T follicular helper cell (primary cell): Measurements from ENCODE around the gene MCUR1.
"Not testable (repeated sequence)": the region's sequence is repeated elsewhere in the genome, so short reads cannot be mapped to it uniquely, and the experiment has no call there.

Experiments
- DNase-seq: peaks from one replicate; pipeline ENCODE4 v3.0.0-alpha.2; 2020; ENCODE audit warnings: low read depth

Gene MCUR1

GRCh38 chr6:13776602-13777001 is 37.8 kb downstream of the MCUR1 start:
- no peak for DNase-seq

DNA sequence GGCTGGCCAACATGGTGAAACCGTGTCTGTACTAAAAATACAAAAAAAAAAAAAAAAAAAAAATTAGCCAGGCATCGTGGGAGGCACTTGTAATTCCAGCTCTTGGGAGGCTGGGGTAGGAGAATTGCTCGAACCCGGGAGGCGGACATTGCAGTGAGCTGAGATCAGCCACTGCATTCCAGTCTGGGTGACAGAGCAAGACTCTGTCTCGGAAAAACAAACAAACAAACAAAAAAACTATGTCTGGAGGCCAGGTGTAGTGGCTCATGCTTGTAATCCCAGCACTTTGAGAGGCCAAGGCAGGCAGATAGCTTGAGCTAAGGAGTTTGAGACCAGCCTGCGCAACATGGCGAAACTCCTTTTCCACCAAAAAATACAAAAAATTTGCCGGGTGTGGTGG is 38.9 kb downstream of the MCUR1 start:
- DNase-seq: not testable (repeated sequence)

DNA sequence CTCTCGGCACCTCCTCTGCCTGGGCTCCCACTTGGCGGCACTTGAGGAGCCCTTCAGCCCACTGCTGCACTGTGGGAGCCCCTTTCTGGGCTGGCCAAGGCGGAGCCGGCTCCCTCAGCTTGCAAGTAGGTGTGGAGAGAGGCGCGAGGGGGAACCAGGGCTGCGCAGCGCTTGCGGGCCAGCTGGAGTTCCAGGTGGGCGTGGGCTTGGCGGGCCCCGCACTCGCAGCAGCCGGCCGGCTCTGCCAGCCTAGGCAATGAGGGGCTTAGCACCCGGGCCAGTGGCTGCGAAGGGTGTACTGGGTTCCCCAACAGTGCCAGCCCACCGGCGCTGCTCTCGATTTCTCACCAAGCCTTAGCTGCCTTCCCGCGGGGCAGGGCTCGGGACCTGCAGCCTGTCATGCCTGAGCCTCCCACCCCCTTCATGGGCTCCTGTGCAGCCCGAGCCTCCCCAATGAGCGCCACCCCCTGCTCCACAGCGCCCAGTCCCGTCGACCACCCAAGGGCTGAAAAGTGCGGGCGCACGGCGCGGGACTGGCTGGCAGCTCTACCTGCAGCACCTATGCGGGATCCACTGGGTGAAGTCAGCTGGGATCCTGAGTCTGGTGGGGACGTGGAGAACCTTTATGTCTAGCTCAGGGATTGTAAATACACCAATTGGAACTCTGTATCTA is 41.9 kb downstream of the MCUR1 start:
- DNase-seq: not testable (repeated sequence)

DNA sequence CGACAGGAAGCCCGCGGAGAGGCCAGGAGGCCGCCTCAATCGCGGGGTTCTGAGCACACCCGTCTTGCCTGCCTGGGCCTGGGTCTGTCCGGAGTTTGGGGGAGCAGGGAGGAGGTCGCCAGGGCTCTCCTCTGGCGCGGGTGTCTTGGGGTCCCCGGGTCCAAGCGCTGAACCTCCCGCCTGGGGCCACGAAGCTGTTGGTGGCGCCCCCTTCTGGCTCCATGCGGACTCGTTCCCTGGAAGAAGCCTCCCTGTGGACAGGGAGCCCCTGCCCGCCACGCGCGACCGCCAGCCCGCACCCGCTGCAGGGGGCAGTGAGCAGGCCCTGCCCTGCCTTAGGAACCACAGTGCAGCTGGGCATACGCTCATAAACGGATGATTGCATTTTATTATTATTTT is 44.7 kb downstream of the MCUR1 start:
- no peak for DNase-seq

DNA sequence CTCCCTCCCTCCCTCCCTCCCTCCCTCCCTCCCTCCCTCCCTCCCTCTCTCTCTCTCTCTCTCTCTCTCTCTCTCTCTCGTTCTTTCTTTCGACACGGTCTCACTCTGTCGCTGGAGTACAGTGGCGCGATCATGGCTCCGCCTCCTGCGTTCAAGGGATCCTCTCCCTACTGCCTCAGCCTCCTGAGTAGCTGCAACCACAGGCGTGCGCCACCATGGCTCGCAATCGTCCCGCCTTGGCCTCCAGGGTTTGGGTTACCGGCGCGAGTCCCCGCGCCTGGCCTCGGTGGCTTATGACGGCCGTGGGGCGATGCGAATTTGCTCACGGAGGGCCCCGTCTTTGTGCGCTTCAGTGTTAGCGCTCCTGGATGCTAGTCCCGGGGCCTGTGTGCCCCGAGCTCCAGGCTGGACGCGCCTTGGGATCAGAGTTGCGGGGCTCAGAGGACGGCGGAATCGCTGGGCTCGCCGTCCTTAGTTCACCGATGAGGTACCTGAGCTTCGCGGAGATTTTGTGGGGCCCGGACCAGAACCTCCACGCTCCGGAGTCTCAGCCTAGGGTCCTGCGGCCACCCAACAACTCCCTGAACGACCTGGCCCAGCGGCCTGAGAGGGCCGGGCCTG is 45.2 kb downstream of the MCUR1 start:
- no peak for DNase-seq

- DNase-seq: no peak
Measured at GRCh38 chr6:13767121-13767808, 47.1 kb downstream of the MCUR1 start.

- DNase-seq: no peak
Measured at GRCh38 chr6:13766201-13766634, 48.1 kb downstream of the MCUR1 start.

- DNase-seq: no peak
Measured at GRCh38 chr6:13765570-13765969, 48.8 kb downstream of the MCUR1 start.

- DNase-seq: no peak
Measured at GRCh38 chr6:13764996-13765395, 49.4 kb downstream of the MCUR1 start.

- DNase-seq: no peak
Measured at GRCh38 chr6:13763740-13764381, 50.5 kb downstream of the MCUR1 start.

GRCh38 chr6:13762611-13763441 is 51.5 kb downstream of the MCUR1 start:
- no peak for DNase-seq

- no peak for DNase-seq
Measured at GRCh38 chr6:13761361-13762036, 52.9 kb downstream of the MCUR1 start.

- no peak for DNase-seq
Measured at GRCh38 chr6:13760307-13761304, 53.8 kb downstream of the MCUR1 start.

DNA sequence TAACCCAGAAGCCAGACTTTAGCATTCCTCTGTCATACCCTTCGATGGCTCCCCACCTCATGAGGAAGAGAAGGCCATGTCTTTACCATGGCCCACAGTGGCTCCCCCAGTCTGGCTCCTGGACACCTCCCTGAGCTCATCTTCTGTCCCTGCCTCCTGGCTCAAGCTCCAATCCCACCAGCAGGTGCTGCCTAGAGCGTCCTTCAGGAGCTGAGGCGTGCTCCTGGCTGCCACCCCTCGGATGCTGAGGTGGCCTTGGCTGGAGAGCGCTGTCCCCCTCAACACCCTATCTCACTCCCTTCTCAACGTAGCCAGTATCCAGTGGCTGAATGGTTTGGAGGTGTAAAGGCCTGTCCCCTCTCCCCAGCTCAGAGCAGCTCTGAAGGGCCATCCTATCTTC is 55.3 kb downstream of the MCUR1 start:
- no peak for DNase-seq

- no peak for DNase-seq
Measured at GRCh38 chr6:13754644-13755043, 59.7 kb downstream of the MCUR1 start.

GRCh38 chr6:13743736-13744127 is 70.6 kb downstream of the MCUR1 start:
- DNase-seq: no peak

DNA sequence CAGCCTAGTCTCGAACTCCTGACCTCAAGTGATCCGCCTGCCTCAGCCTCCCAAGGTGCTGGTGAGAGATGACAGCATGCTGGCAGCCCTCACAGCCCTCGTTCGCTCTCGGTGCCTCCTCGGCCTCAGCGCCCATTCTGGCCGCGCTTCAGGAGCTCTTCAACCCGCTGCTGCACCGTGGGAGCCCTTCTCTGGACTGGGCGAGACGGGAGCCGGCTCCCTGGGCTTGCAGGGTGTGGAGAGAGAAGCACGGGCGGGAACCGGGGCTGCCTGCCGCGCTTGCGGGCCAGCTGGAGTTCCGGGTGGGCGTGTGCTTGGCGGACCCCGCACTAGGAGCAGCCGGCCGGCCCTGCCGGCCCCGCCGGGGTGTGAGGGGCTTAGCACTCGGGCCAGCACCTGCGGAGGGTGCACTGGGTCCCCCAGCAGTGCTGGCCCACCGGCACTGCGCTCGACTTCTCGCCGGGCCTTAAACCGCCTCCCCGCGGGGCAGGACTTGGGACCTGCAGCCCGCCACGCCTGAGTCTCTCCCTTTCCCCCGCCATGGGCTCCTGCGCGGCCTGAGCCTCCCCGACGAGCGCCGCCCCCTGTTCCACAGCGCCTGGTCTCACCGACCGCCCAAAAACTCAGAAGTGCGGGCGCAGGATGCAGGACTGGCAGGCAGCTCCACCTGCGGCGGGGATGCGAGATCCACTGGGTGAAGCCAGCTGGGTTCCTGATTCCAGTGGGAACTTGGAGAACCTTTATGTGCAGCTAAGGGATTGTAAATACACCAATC is 71.2 kb downstream of the MCUR1 start:
- no peak for DNase-seq

DNA sequence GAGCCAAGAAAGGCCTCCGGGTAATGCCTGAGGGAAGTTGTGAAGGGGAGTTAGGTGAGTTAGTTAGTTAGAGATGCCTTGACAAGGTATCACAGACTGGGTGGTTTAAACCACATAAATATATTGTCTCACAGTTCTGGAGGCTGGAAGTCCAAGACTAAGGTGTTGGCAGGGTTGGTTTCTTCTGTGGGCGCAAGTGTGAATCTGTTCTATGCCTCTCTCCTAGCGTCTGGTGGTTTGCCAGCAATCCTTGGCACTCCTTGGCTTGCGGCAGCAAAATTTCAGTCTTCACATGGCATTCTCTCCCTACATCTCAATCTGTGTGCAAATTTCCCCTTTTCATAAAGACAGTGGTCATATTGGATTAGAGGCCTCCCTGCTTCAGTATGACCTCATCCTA is 73.0 kb downstream of the MCUR1 start:
- DNase-seq: no peak
